Right lung (tissue), 5 donors: ENCODE measurements around the gene CEBPE. TPM values are rescaled to one million over a fixed set of nuclear protein-coding genes. Genes with fewer than 3 reads are reported as not detected.
A peak's percentile ranks its signal among the peaks of the same experiment; 100 is the strongest.

Experiments used
- DNase-seq, 2 donors: peaks; one replicate each; pipeline ENCODE4 v3.0.0-alpha.2; 2013
- polyA plus RNA-seq, 5 donors: library from polyadenylated mRNA; unstranded; fragments of 120-200 nt; gene quantifications; one replicate each; pipeline versions ENCODE4 v1.2.1 to v1.2.3, GENCODE V29; 2013; ENCODE audit warnings: inconsistent platforms in 1 of 5, low replicate concordance in 1 of 5; ENCODE audit not compliant: insufficient read length in 5 of 5, insufficient read depth in 1 of 5

Gene CEBPE
- polyA plus RNA-seq, 5 donors = 0.10 to 0.23 (median 0.16) TPM

DNA sequence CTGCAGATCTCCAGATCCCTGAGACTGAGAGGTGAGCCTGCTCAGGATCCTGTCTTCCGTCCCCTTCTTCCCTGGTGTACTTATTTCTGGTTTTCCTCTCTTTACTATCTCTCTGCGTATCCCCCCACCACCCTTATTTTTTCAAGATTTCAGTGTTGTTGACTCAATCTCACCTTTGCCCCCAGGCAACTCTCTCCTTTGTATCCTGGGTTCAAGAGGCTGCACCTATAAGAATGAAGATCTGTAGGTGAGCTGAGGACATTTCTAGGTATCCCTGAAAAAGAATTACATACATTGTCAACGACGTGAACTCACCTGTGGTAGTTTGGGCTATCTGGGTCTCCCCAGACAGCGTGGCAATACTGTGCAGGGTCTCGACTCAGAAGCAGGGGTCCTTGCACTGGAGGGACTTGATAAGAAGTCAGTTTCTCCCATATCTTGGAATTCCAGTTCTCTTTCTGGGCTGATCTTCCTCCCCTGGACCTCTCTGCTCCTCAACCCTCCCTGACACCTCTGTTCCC lies 14.9 kb downstream of the CEBPE start:
- DNase-seq = no peak

DNA sequence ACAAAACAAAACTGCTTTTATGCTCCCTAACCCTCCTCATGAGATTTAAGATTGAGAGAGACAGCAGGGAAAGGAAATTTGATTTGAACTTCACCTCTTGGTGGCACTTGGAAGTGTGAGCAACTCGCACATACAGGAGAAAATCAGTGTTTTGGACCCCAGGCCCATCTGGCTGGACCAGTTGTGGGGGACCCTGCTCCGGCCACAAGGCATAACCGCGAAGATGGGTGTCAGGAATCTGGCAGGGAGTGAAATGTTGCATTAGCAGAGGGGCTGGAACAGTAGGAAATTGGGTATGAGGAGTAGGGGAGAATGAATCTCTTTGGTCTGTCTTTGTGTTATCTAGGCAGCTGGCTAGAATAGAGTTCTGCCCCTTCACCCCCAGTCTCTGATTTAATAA lies 15.5 kb downstream of the CEBPE start:
- no peak for DNase-seq

DNA sequence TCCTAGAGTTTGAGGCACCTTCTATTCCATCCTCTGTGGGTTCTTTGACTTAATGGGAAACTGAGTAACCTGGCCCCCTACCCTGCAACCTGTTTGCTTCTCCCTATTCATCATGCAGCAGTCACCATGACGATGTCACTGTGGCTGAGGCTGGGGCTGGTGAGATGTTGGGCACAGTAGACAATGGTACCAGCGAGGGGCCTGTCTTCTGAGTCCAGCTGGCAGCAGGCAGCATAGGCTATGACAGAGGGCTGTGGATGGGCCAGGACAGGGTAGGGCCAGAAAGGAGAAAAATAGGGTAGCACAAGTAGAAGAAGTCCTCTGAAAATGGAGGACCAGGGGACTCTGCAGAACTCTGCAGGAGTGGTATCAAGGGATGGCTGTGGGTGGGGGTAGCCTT lies 16.3 kb downstream of the CEBPE start:
- DNase-seq = no peak

DNA sequence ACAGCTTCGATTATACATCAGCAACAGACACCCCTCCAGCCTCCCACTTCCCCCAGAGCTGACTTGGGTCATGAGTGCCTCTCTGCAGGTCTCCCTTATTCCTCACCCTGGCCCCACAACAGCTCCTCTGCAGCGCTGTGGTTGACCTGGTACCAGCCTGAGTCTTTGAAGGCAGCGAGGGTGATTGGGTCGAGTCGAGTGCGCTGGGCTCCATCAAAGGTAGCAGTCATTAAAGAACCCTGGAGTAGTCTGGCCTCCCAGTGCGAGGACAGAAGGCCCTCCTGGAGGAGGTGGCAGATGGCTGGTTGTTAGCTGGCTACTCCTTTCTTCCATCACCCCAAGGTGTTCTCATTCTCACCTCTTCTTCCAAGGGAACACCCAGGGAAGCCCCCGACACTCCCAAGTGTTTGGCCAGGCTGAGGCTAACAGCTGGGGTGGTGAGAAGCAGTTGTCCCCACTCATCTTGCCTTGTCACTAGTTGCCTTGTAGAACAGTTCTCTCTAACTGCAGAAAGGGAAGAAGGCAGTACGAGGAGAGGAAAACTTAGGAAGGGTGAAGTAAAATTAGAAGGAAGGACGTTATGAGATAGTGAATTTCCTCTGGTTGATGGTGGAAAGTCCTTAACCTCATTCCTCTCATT lies 16.9 kb downstream of the CEBPE start:
- no peak for DNase-seq

DNA sequence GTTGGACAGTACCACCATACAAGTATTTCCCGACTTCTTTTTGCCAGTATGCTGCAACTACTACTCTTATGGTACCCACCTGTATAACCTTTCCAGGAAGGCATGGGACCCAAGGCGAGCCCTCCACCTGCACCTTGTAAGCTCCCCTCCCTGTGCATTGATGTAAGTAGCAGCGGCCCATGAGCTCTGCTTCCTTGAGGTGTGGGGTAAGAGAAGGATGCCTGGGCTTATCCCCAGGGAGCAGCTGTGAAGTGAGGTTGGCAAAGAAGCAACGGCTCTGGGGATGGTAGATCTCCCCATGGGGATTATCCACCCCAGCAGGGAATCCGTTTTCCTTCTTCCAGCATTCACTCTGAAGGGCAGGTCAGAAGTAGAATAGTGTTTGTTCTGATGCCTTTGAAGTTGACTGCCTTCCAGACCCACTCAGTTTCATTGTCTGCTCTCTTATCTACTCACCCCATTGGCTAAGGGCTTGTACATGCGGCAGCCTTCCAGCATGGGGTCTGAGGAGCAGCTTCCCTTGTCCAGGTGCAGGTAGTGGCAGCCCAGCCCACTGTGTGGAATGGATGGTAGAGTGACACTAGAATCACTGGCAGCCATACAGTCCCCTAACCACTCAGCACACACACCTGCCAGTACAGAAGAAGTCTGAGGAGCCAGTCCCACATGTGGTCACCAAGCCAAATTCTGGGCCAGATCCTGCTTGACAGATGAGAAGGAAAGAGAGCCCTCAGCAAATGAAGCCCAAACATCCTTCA lies 17.7 kb downstream of the CEBPE start:
- DNase-seq = no peak

DNA sequence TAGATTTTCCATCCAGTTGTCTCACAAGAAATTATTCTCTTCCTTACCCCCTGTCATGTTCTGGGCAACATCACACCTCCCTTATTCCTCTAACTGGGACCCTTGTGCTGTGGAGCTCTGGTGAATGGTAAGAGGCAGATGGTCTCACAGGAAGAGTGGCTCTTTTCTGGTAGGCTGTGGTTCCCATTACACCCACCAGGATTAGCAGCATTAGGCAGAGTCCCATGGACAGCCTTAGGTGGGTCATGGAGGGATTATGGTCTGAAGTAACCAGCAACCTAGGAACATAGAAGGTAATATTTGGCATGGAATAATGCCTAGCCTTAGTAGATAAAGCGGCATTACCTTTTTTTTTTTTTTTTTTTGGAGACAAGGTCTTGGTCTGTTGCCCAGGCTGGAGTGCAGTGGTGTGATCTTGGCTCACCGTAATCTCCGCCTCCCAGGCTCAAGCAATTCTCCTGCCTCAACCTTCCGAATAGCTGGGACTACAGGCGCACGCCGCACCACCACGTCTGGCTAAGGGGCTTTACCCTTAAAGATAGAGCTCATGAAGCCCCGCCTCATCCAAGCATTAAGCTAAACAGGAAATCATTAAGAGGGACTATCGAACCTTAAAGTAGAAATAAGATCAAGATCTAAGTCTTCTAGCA lies 19.7 kb downstream of the CEBPE start:
- no peak for DNase-seq

DNA sequence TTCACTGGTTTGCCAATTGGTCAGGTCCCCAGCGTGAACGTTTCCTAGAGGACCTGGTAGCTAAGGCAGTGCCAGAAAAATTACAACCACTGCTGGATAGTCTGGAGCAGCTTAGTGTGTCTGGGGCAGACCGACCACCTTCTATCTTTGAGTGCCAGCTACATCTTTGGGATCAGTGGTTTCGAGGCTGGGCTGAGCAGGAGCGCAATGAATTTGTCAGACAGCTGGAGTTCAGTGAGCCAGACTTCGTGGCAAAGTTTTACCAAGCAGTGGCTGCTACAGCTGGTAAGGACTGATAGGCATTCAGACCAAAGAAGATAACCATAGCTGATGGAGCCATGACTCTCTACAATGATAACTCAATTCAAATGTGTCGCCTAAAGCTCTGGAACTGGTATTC lies 21.3 kb downstream of the CEBPE start:
- no peak for DNase-seq

DNA sequence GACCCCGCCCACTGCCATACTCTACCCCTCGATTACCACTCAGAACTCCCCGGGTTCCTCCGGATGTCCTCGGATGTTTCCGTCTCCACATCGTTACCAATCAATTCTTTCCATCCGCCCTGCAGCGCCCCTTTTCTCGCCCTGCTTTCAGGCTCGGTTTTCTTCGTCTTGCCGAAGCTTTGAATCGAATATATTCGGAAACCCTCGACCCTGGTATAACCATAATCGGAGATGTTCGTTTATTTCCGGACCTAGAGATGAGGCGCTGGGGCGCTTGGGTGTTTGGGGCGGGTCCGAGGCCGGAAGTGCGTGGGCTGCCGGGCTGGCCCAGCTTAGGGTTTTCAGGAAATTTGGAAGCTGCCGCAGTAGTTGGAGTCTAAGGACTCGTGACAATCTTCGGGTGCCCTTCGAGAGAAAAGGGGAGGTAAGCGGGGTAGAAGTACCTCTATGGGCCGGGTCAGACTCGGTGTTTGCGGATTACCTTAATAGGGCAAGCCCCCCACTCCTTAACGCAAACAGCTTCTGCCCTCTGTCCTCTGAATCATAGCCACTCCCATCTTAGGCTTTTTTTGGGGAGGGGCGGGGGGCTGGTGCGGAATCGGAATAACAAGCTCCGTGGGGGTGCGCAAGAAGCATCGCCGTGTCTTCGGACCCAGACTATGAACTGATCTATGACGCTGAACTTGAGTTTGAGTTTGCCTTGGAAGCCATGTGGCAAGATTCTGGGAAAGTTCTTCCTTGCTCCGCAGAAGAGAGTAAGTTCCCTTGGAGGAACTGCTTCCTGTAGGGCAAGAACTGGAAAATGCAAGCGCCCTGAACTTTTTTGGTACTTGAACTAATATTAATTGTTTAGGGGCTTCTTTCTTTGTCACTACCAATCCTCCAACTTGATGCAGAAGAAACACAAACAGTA lies 23.6 kb downstream of the CEBPE start, which contains the start of gene C14orf119:
C14orf119 (plus strand) TSS at position 310 of the 913 bp plus-strand sequence. CDS start 2,154 bp downstream, outside the sequence.
- DNase-seq = peak; percentile 99 to 100

DNA sequence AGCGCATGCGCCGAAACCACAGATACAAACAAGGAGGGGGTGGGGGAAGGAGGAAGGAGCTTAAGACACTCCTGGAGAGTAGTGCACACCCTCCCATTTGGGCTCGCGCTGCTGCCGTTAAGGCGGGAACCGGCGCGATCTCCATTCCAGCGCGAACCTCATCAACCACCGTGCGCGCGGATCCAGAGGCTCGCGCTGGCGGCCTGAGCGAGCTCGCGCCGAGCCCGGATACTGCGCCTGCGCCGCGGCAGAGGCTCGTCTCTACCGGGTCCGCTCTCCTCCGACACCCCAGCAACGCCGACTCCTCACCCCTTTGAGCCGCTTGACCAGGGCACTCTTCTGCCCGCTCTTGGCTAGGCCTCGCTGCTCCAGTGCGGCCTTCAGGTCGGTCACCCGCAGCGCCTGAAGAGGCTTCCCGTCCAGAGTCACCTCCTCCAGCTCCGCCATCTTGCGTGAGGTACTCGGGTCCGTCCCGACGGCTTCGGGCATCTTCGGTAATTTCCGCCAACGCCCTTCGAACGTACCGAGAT lies 24.3 kb downstream of the CEBPE start, which contains the start of gene ACIN1:
ACIN1 (minus strand) TSS at position 471 of the 530 bp plus-strand sequence; CDS start at position 447, 24 bp downstream.
- DNase-seq = peak; percentile 90

DNA sequence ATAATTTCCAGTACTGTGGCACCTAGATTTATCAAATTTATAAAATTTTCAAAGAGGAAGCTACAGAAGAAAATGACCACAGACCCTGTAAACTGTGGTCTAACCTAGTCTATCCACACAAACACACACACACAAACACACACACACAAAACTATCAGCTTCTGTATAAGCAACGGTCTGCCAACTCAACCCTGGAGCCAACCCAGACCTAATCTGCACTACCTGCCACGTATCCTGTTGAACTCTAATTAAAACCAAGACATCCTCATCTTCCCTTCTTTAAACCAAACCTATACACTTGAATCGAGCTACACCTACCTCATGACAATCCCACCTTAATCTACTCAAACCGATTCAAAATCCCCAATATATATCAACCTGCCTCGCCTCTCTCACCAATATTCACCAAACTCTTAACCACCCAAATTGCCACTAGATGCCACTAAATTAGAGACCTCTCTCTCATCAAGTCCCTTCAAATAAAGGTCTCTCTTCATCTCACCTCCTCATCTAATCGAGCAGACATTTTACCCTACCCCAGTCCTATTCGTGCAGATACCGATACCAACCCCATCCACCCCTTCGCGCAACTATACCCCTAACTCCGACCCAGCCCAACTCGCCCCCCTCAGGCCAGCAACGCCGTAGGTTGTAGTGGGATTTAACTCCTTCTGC lies 24.9 kb downstream of the CEBPE start:
- no peak for DNase-seq

DNA sequence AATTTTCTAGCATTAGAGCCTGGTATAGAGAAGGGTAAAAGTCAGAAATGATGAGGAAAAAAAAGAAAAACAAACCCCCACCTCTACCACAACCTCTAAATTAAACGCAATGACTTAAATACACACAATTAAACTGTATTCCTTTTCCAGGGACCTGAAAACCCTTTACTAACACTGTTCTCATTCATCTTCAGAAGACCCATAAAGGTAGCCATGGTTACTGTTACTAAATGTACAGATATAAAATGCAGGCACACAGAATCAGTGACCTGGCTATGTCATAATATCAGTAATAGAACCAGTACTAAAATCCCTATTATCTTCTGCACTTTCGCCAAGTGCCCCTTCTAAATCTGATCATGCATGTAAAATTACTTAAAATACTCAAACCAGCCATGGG lies 25.5 kb downstream of the CEBPE start:
- no peak for DNase-seq

DNA sequence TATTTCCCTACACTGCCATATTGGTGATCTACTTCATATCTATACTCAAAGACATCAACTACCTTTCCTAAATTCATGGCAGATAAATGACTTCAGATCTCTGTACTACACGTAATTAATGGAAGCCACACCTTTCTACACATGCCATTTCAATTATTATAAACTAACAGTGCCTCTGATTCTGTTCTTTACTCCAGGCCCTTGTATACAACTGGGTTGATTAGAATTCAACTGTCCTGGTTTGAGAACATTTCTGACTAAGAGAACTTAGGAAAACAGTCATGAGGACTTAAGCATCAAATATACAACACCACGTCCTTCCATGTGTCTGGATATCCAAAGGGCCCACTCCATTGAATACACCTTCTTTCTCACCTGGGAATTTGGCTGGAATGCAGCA lies 26.0 kb downstream of the CEBPE start:
- DNase-seq = no peak

DNA sequence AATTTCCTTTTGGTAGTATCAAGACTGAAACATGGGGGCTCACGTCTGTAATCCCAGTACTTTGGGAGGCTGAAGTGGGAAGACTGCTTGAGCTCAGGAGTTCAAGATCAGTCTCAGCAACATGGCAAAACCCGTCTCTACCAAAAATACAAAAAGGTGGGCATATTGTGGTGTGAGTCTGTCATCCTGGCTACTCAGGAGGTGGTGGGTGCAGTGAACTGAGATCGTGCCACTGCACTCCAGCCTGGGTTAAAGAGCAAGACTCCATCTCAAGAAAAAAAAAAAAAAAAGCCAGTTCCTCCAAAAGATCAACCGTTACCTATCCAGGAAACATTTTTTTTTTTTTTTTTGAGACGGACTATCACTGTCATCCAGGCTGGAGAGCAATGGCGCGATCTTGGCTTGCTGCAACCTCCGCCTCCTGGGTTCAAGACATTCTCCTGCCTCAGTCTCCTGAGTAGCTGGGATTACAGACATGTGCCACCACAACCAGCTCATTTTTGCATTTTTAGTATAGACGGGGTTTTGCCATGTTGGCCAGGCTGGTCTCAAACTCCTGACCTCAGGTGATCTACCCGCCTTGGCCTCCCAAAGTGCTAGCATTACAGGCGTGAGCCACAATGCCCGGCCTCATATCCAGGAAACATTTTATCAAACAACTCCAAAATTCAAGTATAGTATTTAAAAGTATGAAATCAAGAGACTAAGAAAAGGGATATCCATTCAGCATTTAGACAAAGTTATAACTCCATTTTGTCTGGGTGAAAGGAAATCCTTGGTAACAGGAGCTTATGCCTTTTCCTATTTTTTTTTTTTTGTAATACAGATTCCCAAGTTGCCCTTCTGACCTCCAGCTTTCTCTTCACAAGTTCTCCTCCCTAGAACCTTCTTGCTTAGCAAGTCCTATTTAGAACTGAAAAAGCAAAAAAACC lies 27.5 kb downstream of the CEBPE start:
- DNase-seq = no peak

DNA sequence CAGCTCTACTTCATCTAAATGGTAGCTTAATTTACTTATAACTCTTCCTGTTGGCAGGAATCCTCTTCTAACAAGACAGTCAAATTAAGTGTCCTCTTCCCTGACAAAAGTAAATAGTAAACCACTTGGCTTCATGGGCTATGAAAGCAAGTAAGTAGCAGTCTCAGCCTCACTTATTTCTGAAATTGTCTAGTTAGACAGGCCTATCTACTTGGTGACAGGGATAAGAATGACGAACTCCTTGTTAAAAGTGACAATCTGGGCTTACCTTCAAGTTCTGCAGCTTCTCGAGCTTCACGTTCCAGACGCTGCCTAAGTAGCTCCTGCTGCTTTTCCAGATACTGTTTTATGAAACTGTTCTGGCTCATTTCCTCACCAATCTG lies 28.8 kb downstream of the CEBPE start:
- DNase-seq = no peak

DNA sequence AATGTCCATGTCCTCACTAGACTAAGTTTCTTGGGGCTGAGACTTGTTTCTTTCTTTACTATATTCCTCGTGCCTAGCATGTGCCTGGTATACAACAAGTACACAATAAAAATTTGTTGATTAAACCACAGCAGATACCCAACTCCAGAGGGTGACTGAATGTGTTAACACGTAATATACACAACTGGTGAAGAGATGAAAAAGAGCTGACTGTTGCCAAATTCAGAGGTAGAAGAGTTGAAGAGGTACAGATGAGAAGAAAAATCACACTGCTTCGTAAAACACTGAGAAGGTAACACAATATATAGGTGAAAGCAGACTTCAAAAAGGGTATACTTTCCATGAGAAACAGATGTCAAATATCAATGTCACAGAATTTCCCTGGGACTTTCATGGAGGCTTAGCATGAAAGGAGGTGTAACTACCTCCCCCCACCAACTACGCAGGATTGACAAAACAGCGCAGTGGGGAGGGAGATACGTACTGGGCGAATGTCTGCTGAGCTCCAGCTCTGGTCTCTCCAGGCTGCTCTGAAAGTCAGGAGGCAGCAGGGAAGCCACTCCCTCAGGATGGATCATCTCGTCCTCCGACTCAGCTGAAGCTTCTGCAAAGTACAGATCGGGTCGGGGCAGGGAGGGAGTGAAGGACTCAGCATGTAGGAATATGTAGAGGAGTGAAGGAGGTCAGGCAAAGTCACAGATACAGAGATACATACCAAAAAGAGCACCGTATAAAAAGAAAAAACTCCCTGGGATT lies 29.4 kb downstream of the CEBPE start:
- no peak for DNase-seq

DNA sequence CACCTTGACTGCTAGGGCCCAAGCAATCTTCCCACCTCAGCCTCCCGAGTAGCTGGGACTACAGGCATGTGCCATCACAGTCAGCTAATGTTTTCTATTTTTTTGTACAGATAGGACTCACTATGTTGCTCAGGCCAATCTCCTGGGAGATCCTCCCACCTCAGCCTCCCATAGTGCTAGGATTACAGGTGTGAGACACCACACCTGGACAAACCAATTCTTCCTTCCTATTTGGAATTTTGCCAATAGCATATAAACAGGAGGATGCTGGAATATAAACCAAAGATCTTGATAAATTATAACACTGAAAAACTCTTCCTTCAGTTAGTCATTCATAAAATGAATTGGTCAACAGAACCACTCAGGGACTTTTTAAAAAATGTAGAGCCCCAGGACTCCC lies 32.5 kb downstream of the CEBPE start:
- DNase-seq = no peak

DNA sequence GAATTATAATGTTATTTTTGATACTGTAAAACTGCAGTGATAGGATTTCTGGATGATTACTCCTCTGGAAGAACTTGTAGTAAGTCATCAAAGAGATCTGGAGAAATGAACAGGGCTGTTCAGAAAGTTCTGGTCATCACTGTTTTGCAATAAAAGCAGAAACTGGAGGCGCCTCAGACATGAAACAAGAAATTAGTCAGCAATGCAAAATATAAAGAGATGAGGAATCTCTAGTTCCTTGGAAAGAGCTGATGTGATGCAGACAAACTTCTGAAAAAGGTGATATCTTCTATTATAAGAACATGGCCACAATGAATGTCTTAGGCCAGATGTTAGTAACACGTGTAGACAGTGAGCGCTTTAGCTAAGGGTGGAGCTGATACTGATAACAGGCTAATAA lies 33.6 kb downstream of the CEBPE start:
- DNase-seq = no peak

DNA sequence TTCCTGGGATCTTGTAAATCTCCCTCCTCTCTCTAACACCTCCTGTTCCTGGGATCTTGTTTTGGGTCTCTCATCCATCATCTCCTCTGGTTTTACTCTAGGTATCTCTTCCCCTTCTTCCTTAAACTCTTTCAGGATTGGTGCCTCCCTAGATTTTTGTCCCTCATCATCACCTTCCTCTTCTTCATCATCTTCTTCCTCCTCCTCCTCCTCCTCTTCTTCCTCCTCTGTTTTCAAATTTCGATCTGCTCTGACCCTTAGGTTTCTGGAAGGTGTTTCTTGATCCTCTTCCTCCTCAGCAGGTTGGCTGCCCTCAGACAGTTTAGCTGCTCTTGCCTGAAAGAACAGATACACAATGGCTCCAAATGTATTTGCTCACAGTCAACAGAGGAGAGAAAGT lies 38.6 kb downstream of the CEBPE start:
- no peak for DNase-seq

DNA sequence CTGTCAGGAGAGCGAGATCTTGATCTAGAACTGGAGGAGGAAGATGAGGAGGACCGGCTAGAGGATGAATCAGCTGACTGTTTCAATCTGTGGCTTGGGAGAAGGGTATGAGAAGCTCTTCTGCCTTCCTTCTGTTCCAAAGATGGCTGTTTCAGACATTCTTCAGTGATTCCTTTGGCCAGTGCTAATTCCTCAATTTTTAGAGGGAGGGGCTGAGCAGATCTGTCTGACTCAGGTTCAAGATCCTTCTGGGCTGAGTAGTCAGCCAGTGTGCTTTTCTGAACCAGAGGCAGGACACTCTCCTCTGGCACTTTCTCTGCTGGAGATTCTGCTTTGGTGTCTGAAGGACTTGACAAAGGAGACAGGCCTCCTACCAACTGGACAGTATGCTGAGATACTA lies 39.3 kb downstream of the CEBPE start:
- DNase-seq = no peak
